Thyroid gland (tissue), 4 donors: Measurements from ENCODE around the gene CDC20.
A peak's percentile ranks its signal among the peaks of the same experiment; 100 is the strongest.

Experiments
- CTCF ChIP-seq, 6 experiments: fragments of 200-600 bp in 3 of 6; fragments of 450-650 bp in 3 of 6; sonication (generic) in 3 of 6; IDR thresholded peaks; one replicate each; pipeline ENCODE4 v1.5.1; 2016 to 2019; ENCODE audit warnings: antibody characterized with exemption in 6 of 6, mild to moderate bottlenecking in 2 of 6, inconsistent platforms in 1 of 6, moderate library complexity in 1 of 6
- POLR2A ChIP-seq, 2 donors: fragments of 450-650 bp; IDR thresholded peaks; one replicate each; pipeline ENCODE4 v1.6.1; 2017; ENCODE audit warnings: antibody characterized with exemption in 2 of 2, mild to moderate bottlenecking in 2 of 2, moderate library complexity in 1 of 2

GRCh38 chr1:43358121-43358745 is 548 bp upstream of the CDC20 start:
- peak in 4 of 6 experiments; percentile 24 to 51 (median 36) for TF ChIP-seq CTCF (IDR thresholded peaks at IDR 0.05)
- no peak for TF ChIP-seq POLR2A (IDR thresholded peaks at IDR 0.05)
